Fibroblast of villous mesenchyme (primary cell): ENCODE results near the gene ISM1. TPM values are rescaled to one million over a fixed set of nuclear protein-coding genes. Genes with fewer than 3 reads are reported as not detected.

Experiments
- DNase-seq: peaks from one replicate; pipeline ENCODE4 v3.0.0-alpha.2; 2010; ENCODE audit warnings: low read depth
- H3K4me3 ChIP-seq: 2 replicates; pipeline ENCODE4 v1.5.1; 2011; ENCODE audit warnings: low read depth, mild to moderate bottlenecking, low read length
- CTCF ChIP-seq: IDR thresholded peaks from 2 replicates; pipeline ENCODE4 v1.5.1; 2012; ENCODE audit warnings: low read depth, mild to moderate bottlenecking, low read length; ENCODE audit not compliant: insufficient read depth
- total RNA-seq: library from RNA; depleted of rRNA; stranded (reverse); fragments of >200 nt; gene quantifications from 2 replicates; pipeline ENCODE4 v1.2.3, GENCODE V29; 2012

ISM1 gene
- total RNA-seq, 1 donor: 0.43 TPM

GRCh38 chr20:13292201-13292885 lies 71.3 kb downstream of the ISM1 start:
- TF ChIP-seq CTCF: no peak
- no peak for DNase-seq
- no peak overlapping the region for H3K4me3 ChIP-seq

- no peak for TF ChIP-seq CTCF
- no peak overlapping the region for H3K4me3 ChIP-seq
- no peak for DNase-seq
These were observed 73.4 kb downstream of the ISM1 start for GRCh38 chr20:13294522-13294921.

GRCh38 chr20:13295637-13296036 lies 74.6 kb downstream of the ISM1 start:
- H3K4me3 ChIP-seq: no peak overlapping the region
- no peak for DNase-seq
- TF ChIP-seq CTCF: no peak

- TF ChIP-seq CTCF: no peak
- no peak overlapping the region for H3K4me3 ChIP-seq
- no peak for DNase-seq
These were observed 75.0 kb downstream of the ISM1 start for GRCh38 chr20:13296070-13296469.

- no peak overlapping the region for H3K4me3 ChIP-seq
- TF ChIP-seq CTCF: no peak
- no peak for DNase-seq
These were observed 76.2 kb downstream of the ISM1 start for GRCh38 chr20:13297147-13297899.

GRCh38 chr20:13298692-13299373 lies 77.8 kb downstream of the ISM1 start:
- H3K4me3 ChIP-seq: no peak overlapping the region
- TF ChIP-seq CTCF: no peak
- DNase-seq: no peak
